Caco-2 (cell line): ENCODE data around the gene SDHB. TPM values are rescaled to one million over a fixed set of nuclear protein-coding genes. Genes with fewer than 3 reads are reported as not detected.

Source experiments
- BruUV-seq: library from RNA; stranded (reverse); fragments of 400-500 nt; replicated peaks from 2 replicates; lab custom pipeline; 2021; lab: Mats Ljungman, UMichigan
- CTCF ChIA-PET: fragments of 300-600 bp; sonication (Branson Sonifier 250); formaldehyde crosslinking; loops from one replicate; lab custom pipeline; 2022; ENCODE audit warnings: antibody characterized with exemption; lab: Charles Lee
- POLR2A ChIA-PET: fragments of 300-600 bp; sonication (Branson Sonifier 250); formaldehyde crosslinking; loops from one replicate; lab custom pipeline; 2022; ENCODE audit warnings: antibody characterized with exemption; lab: Charles Lee
- DNase-seq, 2 experiments: peaks; one replicate each; pipeline versions ENCODE4 v3.0.0 to v3.0.0-alpha.2; 2020 to 2022
- H3K27me3 ChIP-seq: replicated peaks from 2 replicates; pipeline ENCODE4 v1.6.0; 2011; ENCODE audit warnings: low read length; ENCODE audit not compliant: control insufficient read depth, insufficient read depth
- H3K36me3 ChIP-seq: 2 replicates; pipeline ENCODE4 v1.5.1; 2011; ENCODE audit warnings: low read length; ENCODE audit not compliant: control insufficient read depth, insufficient read depth
- H3K4me1 ChIP-seq: fragments of 250-450 bp; sonication (Bioruptor Pico); 2 replicates; pipeline ENCODE4 v1.5.1; 2020; ENCODE audit warnings: mild to moderate bottlenecking
- H3K4me3 ChIP-seq: 2 replicates; pipeline ENCODE4 v1.5.1; 2011; ENCODE audit warnings: low read depth, mild to moderate bottlenecking, control low read depth, low read length
- H3K9me3 ChIP-seq: fragments of 250-450 bp; sonication (Bioruptor Pico); 2 replicates; pipeline ENCODE4 v1.5.1; 2020; ENCODE audit warnings: mild to moderate bottlenecking, moderate library complexity
- H3K27ac Mint-ChIP-seq: one replicate; pipeline ENCODE4 v1.8.0; 2022; ENCODE audit warnings: mixed read lengths; ENCODE audit not compliant: unreplicated experiment
- H3K27me3 Mint-ChIP-seq: one replicate; pipeline ENCODE4 v1.8.0; 2022; ENCODE audit warnings: mixed read lengths; ENCODE audit not compliant: insufficient read depth, unreplicated experiment
- H3K36me3 Mint-ChIP-seq: one replicate; pipeline ENCODE4 v1.8.0; 2022; ENCODE audit warnings: mild to moderate bottlenecking, mixed read lengths; ENCODE audit not compliant: insufficient read depth, unreplicated experiment
- H3K4me1 Mint-ChIP-seq: one replicate; pipeline ENCODE4 v1.8.0; 2022; ENCODE audit warnings: low read depth, mixed read lengths; ENCODE audit not compliant: unreplicated experiment
- H3K4me3 Mint-ChIP-seq: one replicate; pipeline ENCODE4 v1.8.0; 2022; ENCODE audit warnings: mild to moderate bottlenecking, moderate library complexity, mixed read lengths; ENCODE audit not compliant: unreplicated experiment
- H3K9me3 Mint-ChIP-seq: one replicate; pipeline ENCODE4 v1.8.0; 2022; ENCODE audit warnings: mixed read lengths; ENCODE audit not compliant: unreplicated experiment
- CTCF ChIP-seq, 2 experiments: fragments of 200-600 bp in 1 of 2; IDR thresholded peaks; 1 replicate in 1 of 2; 2 replicates in 1 of 2; pipeline versions ENCODE4 v1.5.1 to v1.8.0; 2011 to 2022; ENCODE audit warnings: antibody characterized with exemption in 1 of 2, control low read depth in 1 of 2, inconsistent platforms in 1 of 2, low read depth in 1 of 2, low read length in 1 of 2, mild to moderate bottlenecking in 1 of 2, moderate library complexity in 1 of 2; ENCODE audit not compliant: insufficient read depth in 1 of 2, severe bottlenecking in 1 of 2, unreplicated experiment in 1 of 2
- intact Hi-C: fragments of 100-400 bp; cut with micrococcal nuclease; formaldehyde crosslinking; loops from one replicate; pipeline ENCODE4 v1.10.0; 2022; ENCODE audit not compliant: unreplicated experiment
- total RNA-seq: library from RNA; stranded (reverse); gene quantifications from 2 replicates; pipeline ENCODE4 v1.2.3, GENCODE V29; 2022

SDHB gene
- total RNA-seq, 1 experiment from 2014 or later = 91.5 TPM

- peaks cover 9% of the 10 kb centered on the region for H3K36me3 Mint-ChIP-seq
- H3K4me1 Mint-ChIP-seq = no peaks in the 10 kb centered on the region
Measured at GRCh38 chr1:17001760-17002523, 51.9 kb downstream of the SDHB start.

DNA sequence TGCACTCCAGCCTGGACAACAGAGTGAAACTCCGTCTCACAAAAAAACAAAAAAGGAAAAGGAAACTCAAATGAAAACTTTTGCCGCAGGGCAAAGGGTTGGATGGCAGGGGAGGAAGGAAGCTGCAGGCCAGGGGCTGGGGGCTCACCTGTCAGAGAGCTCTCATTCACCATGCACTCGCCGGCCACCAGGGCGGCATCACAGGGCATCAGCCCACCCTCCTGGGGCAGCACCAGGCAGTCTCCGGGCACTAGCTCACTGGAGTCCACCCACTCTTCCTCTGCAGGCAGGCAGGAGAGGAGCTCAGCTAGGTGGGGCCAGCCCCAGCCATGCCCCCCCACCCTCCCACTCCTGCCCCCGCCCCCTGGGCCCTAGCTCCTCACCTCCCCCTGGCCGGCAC lies 54.0 kb downstream of the SDHB start:
- peaks cover 9% of the 10 kb centered on the region for H3K36me3 Mint-ChIP-seq
- TF ChIP-seq CTCF (IDR thresholded peaks at IDR 0.05; ENCODE audit: insufficient read depth in 1 of 2, low read depth in 1 of 2, low read length in 1 of 2, severe bottlenecking in 1 of 2, unreplicated experiment in 1 of 2) = peak in 1 of 2 experiments; percentile 10
- H3K4me3 Mint-ChIP-seq = no peak overlapping the region
- H3K9me3 Mint-ChIP-seq = no peaks in the 10 kb centered on the region
- Histone ChIP-seq H3K4me3 (no peak overlapping the region), H3K9me3 (no peaks in the 10 kb centered on the region), H3K4me1 (no peaks in the 10 kb centered on the region), H3K27me3 (no peaks in the 10 kb centered on the region), H3K36me3 (no peaks in the 10 kb centered on the region)
- no peak for DNase-seq
- no peaks in the 10 kb centered on the region for H3K27me3 Mint-ChIP-seq
- POLR2A ChIA-PET = no interaction called here
- CTCF ChIA-PET = interaction anchor here (0.7 to 0.8 kb wide), 2 partner anchors 13 to 39 kb away, joined by 4 read pairs; no protein-coding TSS in a partner anchor
- no TSS peak for BruUV-seq
- intact Hi-C loops = no loop called here
- H3K4me1 Mint-ChIP-seq = no peaks in the 10 kb centered on the region
- H3K27ac Mint-ChIP-seq = no peak overlapping the region

More at GRCh38 chr1:17001760-17002523, 51.9 kb downstream of the SDHB start:
- Histone ChIP-seq H3K4me3 (no peak overlapping the region), H3K27me3 (no peaks in the 10 kb centered on the region), H3K36me3 (no peaks in the 10 kb centered on the region), H3K9me3 (no peaks in the 10 kb centered on the region), H3K4me1 (no peaks in the 10 kb centered on the region)
- no peak for TF ChIP-seq CTCF (IDR thresholded peaks at IDR 0.05; ENCODE audit: insufficient read depth in 1 of 2, low read depth in 1 of 2, low read length in 1 of 2, severe bottlenecking in 1 of 2, unreplicated experiment in 1 of 2)
- H3K27me3 Mint-ChIP-seq = no peaks in the 10 kb centered on the region
- no TSS peak for BruUV-seq
- no peak for DNase-seq
- H3K9me3 Mint-ChIP-seq = no peaks in the 10 kb centered on the region
- ChIA-PET CTCF (no interaction called here), POLR2A (no interaction called here)
- H3K27ac Mint-ChIP-seq = no peak overlapping the region
- no peak overlapping the region for H3K4me3 Mint-ChIP-seq
- intact Hi-C loops = no loop called here

GRCh38 chr1:16998589-16998988 lies 55.2 kb downstream of the SDHB start:
- no TSS peak for BruUV-seq

More at GRCh38 chr1:16998589-16998988, 55.2 kb downstream of the SDHB start:
- H3K9me3 Mint-ChIP-seq = no peaks in the 10 kb centered on the region
- Histone ChIP-seq H3K27me3 (no peaks in the 10 kb centered on the region), H3K4me3 (no peak overlapping the region), H3K4me1 (no peaks in the 10 kb centered on the region), H3K36me3 (no peaks in the 10 kb centered on the region), H3K9me3 (no peaks in the 10 kb centered on the region)
- H3K36me3 Mint-ChIP-seq = peaks cover 9% of the 10 kb centered on the region
- intact Hi-C loops = no loop called here
- no peaks in the 10 kb centered on the region for H3K27me3 Mint-ChIP-seq
- no peaks in the 10 kb centered on the region for H3K4me1 Mint-ChIP-seq
- CTCF ChIA-PET = no interaction called here
- no peak for DNase-seq
- POLR2A ChIA-PET = no interaction called here
- no peak overlapping the region for H3K4me3 Mint-ChIP-seq
- H3K27ac Mint-ChIP-seq = no peak overlapping the region
- TF ChIP-seq CTCF (IDR thresholded peaks at IDR 0.05; ENCODE audit: insufficient read depth in 1 of 2, low read depth in 1 of 2, low read length in 1 of 2, severe bottlenecking in 1 of 2, unreplicated experiment in 1 of 2) = no peak
